Suprapubic skin (tissue), 4 donors: ENCODE measurements around the gene PRCP. TPM values are rescaled to one million over a fixed set of nuclear protein-coding genes. Genes with fewer than 3 reads are reported as not detected.
A peak's percentile ranks its signal among the peaks of the same experiment; 100 is the strongest.

Experiments
- DNase-seq, 2 donors: peaks; one replicate each; pipeline ENCODE4 v3.0.0-alpha.2; 2019; ENCODE audit warnings: low spot score in 2 of 2
- H3K27ac ChIP-seq: fragments of 200-600 bp; sonication (generic); one replicate; pipeline ENCODE4 v1.5.1; 2019
- H3K27me3 ChIP-seq: fragments of 200-600 bp; sonication (generic); one replicate; pipeline ENCODE4 v1.5.1; 2019
- H3K36me3 ChIP-seq: fragments of 200-600 bp; sonication (generic); one replicate; pipeline ENCODE4 v1.5.1; 2019
- H3K4me1 ChIP-seq: fragments of 200-600 bp; sonication (generic); one replicate; pipeline ENCODE4 v1.5.1; 2019
- H3K4me3 ChIP-seq: fragments of 200-600 bp; sonication (generic); one replicate; pipeline ENCODE4 v1.5.1; 2019; ENCODE audit warnings: mild to moderate bottlenecking
- H3K9me3 ChIP-seq: fragments of 200-600 bp; sonication (generic); one replicate; pipeline ENCODE4 v1.5.1; 2019
- CTCF ChIP-seq, 2 donors: fragments of 200-600 bp in 1 of 2; fragments of 450-650 bp in 1 of 2; sonication (generic) in 1 of 2; IDR thresholded peaks; one replicate each; pipeline ENCODE4 v1.5.1; 2016 to 2019; ENCODE audit warnings: antibody characterized with exemption in 2 of 2, mild to moderate bottlenecking in 1 of 2, moderate library complexity in 1 of 2
- POLR2AphosphoS5 ChIP-seq, 3 donors: sonication (generic); formaldehyde crosslinking; IDR thresholded peaks; one replicate each; pipeline ENCODE4 v1.6.1; 2017; ENCODE audit warnings: antibody characterized with exemption in 3 of 3
- WGBS: methylation state at CpG from one replicate; pipeline ENCODE4 v1.1.5; 2018; 5-methylcytosine and 5-hydroxymethylcytosine counted together
- total RNA-seq, 4 donors: library from RNA; depleted of rRNA; stranded (reverse); fragments of >200 nt; gene quantifications; one replicate each; pipeline ENCODE4 v1.1.0, GENCODE V29; 2016

The PRCP gene
- total RNA-seq, 4 donors from 2014 or later = 36.0 to 50.9 (median 50.4) TPM

- Histone ChIP-seq H3K4me3 (no peak overlapping the region), H3K4me1 (no peaks in the 10 kb centered on the region), H3K27ac (no peak overlapping the region), H3K9me3 (peaks cover 7% of the 10 kb centered on the region), H3K27me3 (no peaks in the 10 kb centered on the region), H3K36me3 (no peaks in the 10 kb centered on the region)
- no peak for DNase-seq
- 73% methylated on average over 3 of the region's 3 CpGs for WGBS
- TF ChIP-seq CTCF (IDR thresholded peaks at IDR 0.05) = peak in 1 of 2 donors; percentile 14
- TF ChIP-seq POLR2AphosphoS5 (IDR thresholded peaks at IDR 0.05) = no peak
Observed at GRCh38 chr11:82775736-82776346, 124.4 kb downstream of the PRCP start.

DNA sequence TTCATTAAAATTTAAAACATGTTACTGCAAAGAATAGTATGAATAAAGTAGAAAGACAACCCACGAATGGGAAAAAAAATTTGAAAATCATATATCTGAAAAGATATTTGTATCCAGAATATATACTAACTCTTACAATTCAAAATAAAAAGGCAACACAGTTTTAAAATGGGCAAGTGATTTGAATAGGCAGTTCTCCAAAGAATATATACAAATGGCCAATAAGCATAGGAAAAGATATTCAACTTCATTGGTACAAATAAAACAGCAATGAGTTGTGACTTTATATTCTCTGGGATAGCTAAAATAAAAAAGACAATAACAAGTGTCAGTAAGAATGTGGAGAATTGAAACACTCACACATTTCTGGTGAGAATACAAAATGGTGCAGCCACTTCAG is 125.0 kb downstream of the PRCP start:
- Histone ChIP-seq H3K4me1 (no peaks in the 10 kb centered on the region), H3K27me3 (no peaks in the 10 kb centered on the region), H3K4me3 (no peak overlapping the region), H3K27ac (no peak overlapping the region), H3K36me3 (no peaks in the 10 kb centered on the region), H3K9me3 (peaks cover 7% of the 10 kb centered on the region)
- no peak for DNase-seq
- WGBS = 73% methylated on average over 1 of the region's 1 CpG
- TF ChIP-seq POLR2AphosphoS5 (IDR thresholded peaks at IDR 0.05) = no peak
- TF ChIP-seq CTCF (IDR thresholded peaks at IDR 0.05) = no peak

Other genes starting within 250 kb of the PRCP start
- gene FAM181B, start 166.6 kb downstream of the PRCP start, total RNA-seq = under 1 TPM; 0.18 to 0.42 (median 0.31) TPM
- gene DDIAS, start 1.3 kb upstream of the PRCP start, total RNA-seq = 1 to 10 TPM; 1.5 to 5.7 (median 4.1) TPM
- gene RAB30, start 171.5 kb upstream of the PRCP start, total RNA-seq = 10 to 100 TPM; 14.1 to 38.1 (median 24.4) TPM